HepG2 (cell line): ENCODE results near the gene HOXB4. TPM values are rescaled to one million over a fixed set of nuclear protein-coding genes. Genes with fewer than 3 reads are reported as not detected.

Source experiments
- DNMT3B ChIP-seq: conservative IDR thresholded peaks from 2 replicates; pipeline ENCODE4 v1.6.1; 2016; ENCODE audit warnings: missing biosample characterization, control low read depth
- HMGA1 ChIP-seq: sonication (generic); formaldehyde crosslinking; conservative IDR thresholded peaks from 2 replicates; pipeline ENCODE4 v1.4.0; 2020; ENCODE audit warnings: missing genetic modification reagents
- JARID2 ChIP-seq: sonication (generic); formaldehyde crosslinking; IDR thresholded peaks from 2 replicates; pipeline ENCODE4 v1.8.1; 2023; ENCODE audit warnings: missing genetic modification reagents, inconsistent platforms; ENCODE audit not compliant: insufficient replicate concordance
- POLR2A ChIP-seq, 2 experiments: IDR thresholded peaks; 2 replicates each; pipeline ENCODE4 v1.6.1; 2011; ENCODE audit warnings: low read depth in 2 of 2, low read length in 2 of 2, mild to moderate bottlenecking in 1 of 2, moderate library complexity in 1 of 2; ENCODE audit not compliant: insufficient read depth in 1 of 2
- STAT5B ChIP-seq: sonication (generic); formaldehyde crosslinking; IDR thresholded peaks from 2 replicates; pipeline ENCODE4 v1.4.0; 2020; ENCODE audit warnings: missing genetic modification reagents
- THAP11 ChIP-seq: IDR thresholded peaks from 2 replicates; pipeline ENCODE4 v1.6.1; 2016; ENCODE audit warnings: missing biosample characterization, missing genetic modification reagents
- ZNF317 ChIP-seq: sonication (generic); formaldehyde crosslinking; IDR thresholded peaks from 2 replicates; pipeline ENCODE4 v1.5.0; 2020; ENCODE audit warnings: mild to moderate bottlenecking, missing genetic modification reagents
- ZNF431 ChIP-seq: sonication (generic); formaldehyde crosslinking; IDR thresholded peaks from 2 replicates; pipeline ENCODE4 v1.9.0; 2022; ENCODE audit warnings: missing genetic modification reagents, low read depth, mild to moderate bottlenecking, borderline replicate concordance
- ZNF619 ChIP-seq: sonication (generic); formaldehyde crosslinking; IDR thresholded peaks from 2 replicates; pipeline ENCODE4 v1.4.0; 2020; ENCODE audit warnings: mild to moderate bottlenecking, missing genetic modification reagents
- ZNF746 ChIP-seq: sonication (generic); formaldehyde crosslinking; IDR thresholded peaks from 2 replicates; pipeline ENCODE4 v1.8.0; 2022; ENCODE audit warnings: mild to moderate bottlenecking, missing genetic modification reagents
- ZNF83 ChIP-seq: sonication (generic); formaldehyde crosslinking; IDR thresholded peaks from 2 replicates; pipeline ENCODE4 v1.4.0; 2020; ENCODE audit warnings: missing genetic modification reagents, mild to moderate bottlenecking, borderline replicate concordance
- polyA plus RNA-seq, 8 experiments: library from polyadenylated mRNA; depleted of rRNA in 3 of 8; stranded (reverse) in 7 of 8; unstranded in 1 of 8; fragments of >200 nt; fragmentation: Illumina TruSeq in 4 of 8; extraction: Trizol in 4 of 8; gene quantifications; 2 replicates each; pipeline versions ENCODE4 v1.2.1 to v1.2.3, GENCODE V29; 2011 to 2016; ENCODE audit warnings: low read depth in 4 of 8, missing spikeins in 1 of 8, mixed read lengths in 1 of 8; ENCODE audit not compliant: insufficient read depth in 1 of 8
- total RNA-seq, 5 experiments: library from RNA; depleted of rRNA; stranded (reverse); fragments of >200 nt; fragmentation: Illumina TruSeq; extraction: Trizol; gene quantifications; 2 replicates each; pipeline ENCODE4 v1.2.3, GENCODE V29; 2016; ENCODE audit warnings: low read depth in 1 of 5
- TF ChIP-seq, protein P1 (sequence below): sonication (generic); formaldehyde crosslinking; IDR thresholded peaks from 2 replicates; pipeline ENCODE4 v1.4.0; 2020; ENCODE audit warnings: low read depth, missing genetic modification reagents

The HOXB4 gene
- total and polyA plus RNA-seq, 2 of the 13 experiments (the other 11 are each of a cell fraction or from before 2014, with no cell fraction given), result not detected

DNA sequence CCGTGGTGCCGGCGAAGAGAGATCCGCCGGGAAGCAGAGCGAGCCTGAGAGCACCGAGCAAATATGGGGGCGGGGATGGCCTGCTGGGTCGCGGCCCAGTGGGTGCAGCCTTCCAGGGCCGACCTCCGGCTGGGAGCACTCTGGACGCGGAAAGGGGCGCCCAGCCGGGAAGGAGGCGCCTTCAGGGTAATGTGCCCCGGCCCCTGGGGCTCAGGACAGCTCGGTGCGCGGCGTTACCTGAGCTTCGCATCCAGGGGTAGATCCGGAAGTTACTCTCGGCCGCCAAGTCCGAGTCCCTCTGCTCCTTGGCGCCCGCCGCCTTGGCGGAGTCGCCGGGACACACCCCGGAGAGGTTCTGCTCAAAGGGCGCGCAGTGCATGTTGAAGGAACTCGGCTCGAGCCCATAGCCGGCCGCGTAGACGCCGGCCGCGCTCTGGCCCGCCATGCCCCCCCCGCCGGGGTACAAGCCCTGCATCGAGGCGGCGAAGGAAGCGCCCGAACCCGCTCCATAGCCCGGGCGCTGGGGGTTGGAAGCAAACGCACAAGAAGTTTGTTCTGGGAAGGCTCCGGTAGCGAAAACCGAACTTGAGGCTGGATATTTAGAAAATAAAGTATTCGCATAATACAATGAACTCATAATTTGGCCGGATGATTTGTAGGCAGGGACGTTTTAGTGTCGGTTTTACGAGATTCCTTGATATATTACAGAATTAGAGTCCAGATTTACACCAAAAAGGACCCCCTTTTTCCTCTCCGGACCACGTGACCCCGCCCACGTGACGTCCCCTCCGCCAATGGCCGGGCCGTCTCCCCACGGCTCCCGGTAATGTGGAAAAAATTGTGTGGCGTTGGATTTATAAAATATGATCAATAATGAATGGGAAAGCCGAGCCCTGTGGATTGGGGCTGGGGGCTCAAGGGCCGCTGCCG, 32.4 kb upstream of the HOXB4 start, which contains the start of gene HOXB7 (continued):
- TF ChIP-seq, protein P1, sequence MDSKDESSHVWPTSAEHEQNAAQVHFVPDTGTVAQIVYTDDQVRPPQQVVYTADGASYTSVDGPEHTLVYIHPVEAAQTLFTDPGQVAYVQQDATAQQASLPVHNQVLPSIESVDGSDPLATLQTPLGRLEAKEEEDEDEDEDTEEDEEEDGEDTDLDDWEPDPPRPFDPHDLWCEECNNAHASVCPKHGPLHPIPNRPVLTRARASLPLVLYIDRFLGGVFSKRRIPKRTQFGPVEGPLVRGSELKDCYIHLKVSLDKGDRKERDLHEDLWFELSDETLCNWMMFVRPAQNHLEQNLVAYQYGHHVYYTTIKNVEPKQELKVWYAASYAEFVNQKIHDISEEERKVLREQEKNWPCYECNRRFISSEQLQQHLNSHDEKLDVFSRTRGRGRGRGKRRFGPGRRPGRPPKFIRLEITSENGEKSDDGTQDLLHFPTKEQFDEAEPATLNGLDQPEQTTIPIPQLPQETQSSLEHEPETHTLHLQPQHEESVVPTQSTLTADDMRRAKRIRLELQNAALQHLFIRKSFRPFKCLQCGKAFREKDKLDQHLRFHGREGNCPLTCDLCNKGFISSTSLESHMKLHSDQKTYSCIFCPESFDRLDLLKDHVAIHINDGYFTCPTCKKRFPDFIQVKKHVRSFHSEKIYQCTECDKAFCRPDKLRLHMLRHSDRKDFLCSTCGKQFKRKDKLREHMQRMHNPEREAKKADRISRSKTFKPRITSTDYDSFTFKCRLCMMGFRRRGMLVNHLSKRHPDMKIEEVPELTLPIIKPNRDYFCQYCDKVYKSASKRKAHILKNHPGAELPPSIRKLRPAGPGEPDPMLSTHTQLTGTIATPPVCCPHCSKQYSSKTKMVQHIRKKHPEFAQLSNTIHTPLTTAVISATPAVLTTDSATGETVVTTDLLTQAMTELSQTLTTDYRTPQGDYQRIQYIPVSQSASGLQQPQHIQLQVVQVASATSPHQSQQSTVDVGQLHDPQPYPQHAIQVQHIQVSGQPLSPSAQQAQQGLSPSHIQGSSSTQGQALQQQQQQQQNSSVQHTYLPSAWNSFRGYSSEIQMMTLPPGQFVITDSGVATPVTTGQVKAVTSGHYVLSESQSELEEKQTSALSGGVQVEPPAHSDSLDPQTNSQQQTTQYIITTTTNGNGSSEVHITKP, result no peak
- TF ChIP-seq HMGA1 (CRISPR knock-in tag) (no peak), ZNF83 (CRISPR knock-in tag) (no peak), ZNF431 (CRISPR knock-in tag) (no peak), THAP11 (CRISPR knock-in tag) (no peak), ZNF317 (CRISPR knock-in tag) (no peak), STAT5B (CRISPR knock-in tag) (no peak), ZNF746 (no peak), ZNF619 (CRISPR knock-in tag) (no peak), POLR2A (IDR thresholded peaks at IDR 0.05; ENCODE audit: insufficient read depth in 1 of 2, low read depth in 2 of 2, low read length in 2 of 2) (no peak), DNMT3B (no peak), JARID2 (CRISPR knock-in tag) (no peak)
- TF ChIP-seq, all 625 proteins: peak for 32
